Kidney epithelial cell (primary cell): Measurements from ENCODE around the gene COLEC11. TPM values are rescaled to one million over a fixed set of nuclear protein-coding genes. Genes with fewer than 3 reads are reported as not detected.
"Not testable (repeated sequence)": the region's sequence is repeated elsewhere in the genome, so short reads cannot be mapped to it uniquely, and the experiment has no call there.

Experiments
- DNase-seq: peaks from one replicate; pipeline ENCODE4 v3.0.0-alpha.2; 2010; ENCODE audit warnings: low read depth
- H3K27me3 ChIP-seq: 2 replicates; pipeline ENCODE4 v1.6.0; 2011; ENCODE audit warnings: low read length; ENCODE audit not compliant: control insufficient read depth, insufficient read depth
- H3K36me3 ChIP-seq: 2 replicates; pipeline ENCODE4 v1.5.1; 2011; ENCODE audit warnings: low read length; ENCODE audit not compliant: control insufficient read depth, insufficient read depth
- H3K4me3 ChIP-seq: 2 replicates; pipeline ENCODE4 v1.5.1; 2011; ENCODE audit warnings: low read depth, mild to moderate bottlenecking, control low read depth, low read length
- total RNA-seq: library from RNA; depleted of rRNA; stranded (reverse); fragments of >200 nt; gene quantifications from 2 replicates; pipeline ENCODE4 v1.2.3, GENCODE V29; 2015
- TF ChIP-seq, protein P1 (sequence below): IDR thresholded peaks from 2 replicates; pipeline ENCODE4 v1.5.1; 2011; ENCODE audit warnings: mild to moderate bottlenecking, moderate library complexity, low read length, control low read depth, inconsistent platforms; ENCODE audit not compliant: insufficient read depth, poor library complexity, severe bottlenecking

COLEC11 gene
- total RNA-seq, 1 donor from 2014 or later = not detected

- Histone ChIP-seq H3K27me3 (no peaks in the 10 kb centered on the region), H3K4me3 (no peak overlapping the region), H3K36me3 (no peaks in the 10 kb centered on the region)
- no peak for DNase-seq
- TF ChIP-seq, protein P1, sequence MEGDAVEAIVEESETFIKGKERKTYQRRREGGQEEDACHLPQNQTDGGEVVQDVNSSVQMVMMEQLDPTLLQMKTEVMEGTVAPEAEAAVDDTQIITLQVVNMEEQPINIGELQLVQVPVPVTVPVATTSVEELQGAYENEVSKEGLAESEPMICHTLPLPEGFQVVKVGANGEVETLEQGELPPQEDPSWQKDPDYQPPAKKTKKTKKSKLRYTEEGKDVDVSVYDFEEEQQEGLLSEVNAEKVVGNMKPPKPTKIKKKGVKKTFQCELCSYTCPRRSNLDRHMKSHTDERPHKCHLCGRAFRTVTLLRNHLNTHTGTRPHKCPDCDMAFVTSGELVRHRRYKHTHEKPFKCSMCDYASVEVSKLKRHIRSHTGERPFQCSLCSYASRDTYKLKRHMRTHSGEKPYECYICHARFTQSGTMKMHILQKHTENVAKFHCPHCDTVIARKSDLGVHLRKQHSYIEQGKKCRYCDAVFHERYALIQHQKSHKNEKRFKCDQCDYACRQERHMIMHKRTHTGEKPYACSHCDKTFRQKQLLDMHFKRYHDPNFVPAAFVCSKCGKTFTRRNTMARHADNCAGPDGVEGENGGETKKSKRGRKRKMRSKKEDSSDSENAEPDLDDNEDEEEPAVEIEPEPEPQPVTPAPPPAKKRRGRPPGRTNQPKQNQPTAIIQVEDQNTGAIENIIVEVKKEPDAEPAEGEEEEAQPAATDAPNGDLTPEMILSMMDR = no peak
Observed at GRCh38 chr2:3611589-3611988, 16.7 kb downstream of the COLEC11 start.

GRCh38 chr2:3612639-3613523 lies 18.0 kb downstream of the COLEC11 start:
- Histone ChIP-seq H3K36me3 (no peaks in the 10 kb centered on the region), H3K27me3 (no peaks in the 10 kb centered on the region), H3K4me3 (no peak overlapping the region)
- TF ChIP-seq, protein P1 = no peak
- DNase-seq = no peak

DNA sequence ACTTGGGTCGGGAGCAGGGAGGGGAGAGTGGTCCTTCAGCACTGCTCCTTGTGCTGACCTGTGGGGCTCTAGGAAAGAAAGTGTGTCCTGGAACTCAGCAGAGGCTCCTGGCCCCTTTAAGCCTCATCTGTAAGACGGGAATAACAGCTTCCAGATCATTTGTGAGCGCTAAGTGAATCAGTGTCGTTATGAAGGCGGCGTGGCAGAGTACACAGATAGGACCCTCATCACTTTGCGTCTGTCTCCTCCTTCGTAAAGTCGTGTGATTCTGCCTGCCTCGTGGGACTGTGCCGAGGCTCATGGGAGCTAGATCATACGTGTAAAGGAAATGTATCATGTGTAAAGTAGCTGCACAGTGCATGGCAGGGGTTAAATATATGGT lies 18.6 kb downstream of the COLEC11 start:
- Histone ChIP-seq H3K4me3 (no peak overlapping the region), H3K27me3 (no peaks in the 10 kb centered on the region), H3K36me3 (no peaks in the 10 kb centered on the region)
- TF ChIP-seq, protein P1 = no peak
- DNase-seq = no peak

- not testable (repeated sequence) for H3K4me3 ChIP-seq, DNase-seq, H3K36me3 ChIP-seq, H3K27me3 ChIP-seq
Observed at GRCh38 chr2:3614743-3615142, 19.8 kb downstream of the COLEC11 start.

DNA sequence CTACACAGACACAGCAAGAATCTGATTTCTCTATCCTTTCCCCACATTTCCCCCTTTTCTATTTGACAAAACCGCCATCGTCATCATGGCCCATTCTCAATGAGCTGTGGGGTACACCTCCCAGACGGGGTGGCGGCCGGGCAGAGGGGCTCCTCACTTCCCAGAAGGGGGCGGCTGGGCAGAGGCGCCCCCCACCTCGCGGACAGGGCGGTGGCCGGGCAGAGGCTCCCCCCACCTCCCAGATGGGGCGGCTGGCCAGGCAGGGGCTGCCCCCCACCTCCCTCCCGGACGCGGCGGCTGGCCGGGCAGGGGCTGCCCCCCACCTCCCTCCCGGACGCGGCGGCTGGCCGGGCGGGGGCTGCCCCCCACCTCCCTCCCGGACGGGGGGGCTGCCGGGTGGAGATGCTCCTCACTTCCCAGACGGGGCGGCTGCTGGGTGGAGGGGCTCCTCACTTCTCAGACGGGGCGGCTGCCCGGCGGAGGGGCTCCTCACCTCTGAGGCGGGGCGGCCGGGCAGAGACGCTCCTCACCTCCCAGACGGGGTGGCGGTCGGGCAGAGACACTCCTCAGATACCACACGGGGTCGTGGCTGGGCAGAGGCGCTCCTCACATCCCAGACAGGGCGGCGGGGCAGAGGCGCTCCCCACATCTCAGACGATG lies 20.8 kb downstream of the COLEC11 start:
- DNase-seq, H3K36me3 ChIP-seq, H3K4me3 ChIP-seq, H3K27me3 ChIP-seq: not testable (repeated sequence)

GRCh38 chr2:3616435-3617197 lies 21.7 kb downstream of the COLEC11 start:
- not testable (repeated sequence) for H3K4me3 ChIP-seq, DNase-seq, H3K36me3 ChIP-seq, H3K27me3 ChIP-seq

DNA sequence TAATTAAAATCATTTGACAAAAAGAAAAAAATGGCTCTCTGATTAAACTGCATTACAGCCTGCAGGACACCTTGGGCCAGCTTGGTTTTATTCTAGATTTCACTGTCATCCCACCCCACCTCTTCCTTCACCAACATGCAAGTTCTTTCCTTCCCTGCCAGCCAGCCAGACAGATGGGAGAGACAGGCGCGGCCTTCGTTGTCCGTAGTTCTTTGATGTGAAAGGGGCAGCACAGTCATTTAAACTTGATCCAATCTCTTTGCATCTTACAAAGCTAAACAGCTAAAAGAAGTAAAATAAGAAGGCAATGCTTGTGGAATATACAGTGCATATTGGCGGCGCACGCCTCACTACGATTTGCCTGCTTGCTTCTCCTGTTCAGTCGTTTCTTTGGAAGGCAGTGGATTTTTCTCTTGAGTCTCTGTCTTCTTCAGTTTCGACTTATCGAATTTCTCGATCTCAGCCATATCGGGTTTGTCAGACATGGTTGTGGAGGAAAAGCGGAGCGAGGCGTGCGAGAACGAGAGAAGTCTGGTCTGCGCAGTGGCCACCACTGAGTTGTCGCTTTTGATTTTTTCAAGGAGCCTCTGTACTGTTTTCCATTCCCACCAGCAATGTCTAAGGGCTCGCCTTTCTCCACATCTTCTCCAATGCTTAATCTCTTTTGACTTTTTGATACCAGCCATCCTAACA lies 22.4 kb downstream of the COLEC11 start:
- Histone ChIP-seq H3K27me3 (no peaks in the 10 kb centered on the region), H3K36me3 (no peaks in the 10 kb centered on the region), H3K4me3 (no peak overlapping the region)
- TF ChIP-seq, protein P1 = no peak
- no peak for DNase-seq
